GM12864 (cell line): ENCODE results near the gene PPFIBP1.

Experiments used
- DNase-seq: peaks from one replicate; pipeline ENCODE4 v3.0.0-alpha.2; 2011; ENCODE audit warnings: low read depth
- H3K4me3 ChIP-seq: 2 replicates; pipeline ENCODE4 v1.5.1; 2011; ENCODE audit warnings: mild to moderate bottlenecking, low read depth, low read length, control low read depth
- CTCF ChIP-seq: IDR thresholded peaks from 2 replicates; pipeline ENCODE4 v1.5.1; 2011; ENCODE audit warnings: low read depth, mild to moderate bottlenecking, moderate library complexity, low read length, control low read depth, inconsistent platforms; ENCODE audit errors: missing control alignments

The PPFIBP1 gene

GRCh38 chr12:27666510-27666909 lies 142.5 kb downstream of the PPFIBP1 start:
- no peak overlapping the region for H3K4me3 ChIP-seq
- no peak for DNase-seq
- no peak for TF ChIP-seq CTCF

GRCh38 chr12:27667540-27667939 lies 143.5 kb downstream of the PPFIBP1 start:
- no peak for DNase-seq
- no peak overlapping the region for H3K4me3 ChIP-seq
- TF ChIP-seq CTCF = no peak

- no peak overlapping the region for H3K4me3 ChIP-seq
- no peak for TF ChIP-seq CTCF
- no peak for DNase-seq
Observed at GRCh38 chr12:27672051-27672450, 148.0 kb downstream of the PPFIBP1 start.

GRCh38 chr12:27672643-27673042 lies 148.6 kb downstream of the PPFIBP1 start:
- no peak for TF ChIP-seq CTCF
- H3K4me3 ChIP-seq = no peak overlapping the region
- no peak for DNase-seq

- no peak for TF ChIP-seq CTCF
- H3K4me3 ChIP-seq = no peak overlapping the region
- no peak for DNase-seq
Observed at GRCh38 chr12:27673101-27673718, 149.2 kb downstream of the PPFIBP1 start.

- TF ChIP-seq CTCF = no peak
- DNase-seq = no peak
- no peak overlapping the region for H3K4me3 ChIP-seq
Observed at GRCh38 chr12:27674989-27675388, 151.0 kb downstream of the PPFIBP1 start.

GRCh38 chr12:27680619-27681018 lies 156.6 kb downstream of the PPFIBP1 start:
- no peak overlapping the region for H3K4me3 ChIP-seq
- no peak for TF ChIP-seq CTCF
- DNase-seq = no peak
